T-cell (primary cell): ENCODE results near the gene CST8. TPM values are rescaled to one million over a fixed set of nuclear protein-coding genes. Genes with fewer than 3 reads are reported as not detected.

Source experiments
- ATAC-seq, 4 experiments: fragments of 200-7000 bp in 3 of 4; fragments of 150-1000 bp in 1 of 4; cut with Tn5 transposase; replicated peaks in 1 of 4; 1 replicate in 3 of 4; 2 replicates in 1 of 4; pipeline ENCODE4 v1.10.0; 2021; ENCODE audit warnings: moderate library complexity in 3 of 4, mild to moderate bottlenecking in 2 of 4, moderate number of reproducible peaks in 1 of 4
- CTCF ChIA-PET, 2 donors: fragments of 300-600 bp; sonication (Branson Sonifier 250); formaldehyde crosslinking; loops; one replicate each; lab custom pipeline; 2022; ENCODE audit warnings: antibody characterized with exemption in 2 of 2; lab: Charles Lee
- POLR2A ChIA-PET, 2 donors: fragments of 300-600 bp; sonication (Branson Sonifier 250); formaldehyde crosslinking; loops; one replicate each; lab custom pipeline; 2022; ENCODE audit warnings: antibody characterized with exemption in 2 of 2; lab: Charles Lee
- DNase-seq, 35 experiments: peaks; one replicate each; pipeline versions ENCODE4 v3.0.0 to v3.0.0-alpha.2; 2013 to 2023
- H3K27ac ChIP-seq: one replicate; pipeline ENCODE4 v1.5.1; 2013; ENCODE audit warnings: low read length
- H3K27me3 ChIP-seq, 2 experiments: replicated peaks in 1 of 2; 1 replicate in 1 of 2; 2 replicates in 1 of 2; pipeline versions ENCODE4 v1.6.1 to v1.7.0; 2013; ENCODE audit warnings: low read length in 1 of 2, mixed read lengths in 1 of 2; ENCODE audit not compliant: control insufficient read depth in 2 of 2, insufficient read depth in 2 of 2; ENCODE audit errors: extremely low read depth in 1 of 2
- H3K36me3 ChIP-seq, 2 donors: 1 replicate in 1 of 2; 2 replicates in 1 of 2; pipeline versions ENCODE4 v1.6.1 to v1.7.0; 2013; ENCODE audit warnings: low read length in 1 of 2; ENCODE audit not compliant: control insufficient read depth in 2 of 2, insufficient read depth in 1 of 2; ENCODE audit errors: extremely low read depth in 1 of 2
- H3K4me1 ChIP-seq, 2 experiments: 1 replicate in 1 of 2; 2 replicates in 1 of 2; pipeline versions ENCODE4 v1.6.1 to v1.7.0; 2013; ENCODE audit warnings: low read length in 2 of 2, mixed read lengths in 1 of 2; ENCODE audit not compliant: insufficient read depth in 2 of 2, control insufficient read depth in 1 of 2; ENCODE audit errors: extremely low read depth in 1 of 2
- H3K4me3 ChIP-seq, 2 donors: 1 replicate in 1 of 2; 2 replicates in 1 of 2; pipeline versions ENCODE4 v1.5.1 to v1.7.0; 2013; ENCODE audit warnings: mild to moderate bottlenecking in 2 of 2, low read length in 1 of 2, moderate library complexity in 1 of 2; ENCODE audit not compliant: control insufficient read depth in 1 of 2; ENCODE audit errors: extremely low read depth in 1 of 2
- H3K9me3 ChIP-seq: 2 replicates; pipeline ENCODE4 v1.7.0; 2013
- H3K27ac Mint-ChIP-seq, 2 donors: one replicate each; pipeline ENCODE4 v1.8.0; 2020 to 2021; ENCODE audit warnings: mild to moderate bottlenecking in 2 of 2, mixed read lengths in 2 of 2
- H3K27me3 Mint-ChIP-seq, 2 donors: one replicate each; pipeline ENCODE4 v1.8.0; 2021 to 2022; ENCODE audit warnings: mixed read lengths in 2 of 2
- H3K36me3 Mint-ChIP-seq: one replicate; pipeline ENCODE4 v1.8.0; 2021; ENCODE audit warnings: mixed read lengths
- H3K4me1 Mint-ChIP-seq, 3 donors: one replicate each; pipeline ENCODE4 v1.8.0; 2020 to 2022; ENCODE audit warnings: mixed read lengths in 3 of 3, mild to moderate bottlenecking in 1 of 3
- H3K4me3 Mint-ChIP-seq, 3 donors: one replicate each; pipeline ENCODE4 v1.8.0; 2020 to 2022; ENCODE audit warnings: mild to moderate bottlenecking in 3 of 3, mixed read lengths in 3 of 3, moderate library complexity in 3 of 3
- H3K9me3 Mint-ChIP-seq, 3 donors: one replicate each; pipeline ENCODE4 v1.8.0; 2020 to 2022; ENCODE audit warnings: mixed read lengths in 3 of 3
- WGBS: methylation state at CpG from one replicate; pipeline ENCODE4 v1.1.5; 2013; ENCODE audit warnings: missing lambda C conversion rate; ENCODE audit not compliant: insufficient coverage; 5-methylcytosine and 5-hydroxymethylcytosine counted together
- total RNA-seq, 35 experiments: library from RNA in 6 of 35; stranded (reverse) in 6 of 35; fragments of 120-200 nt in 1 of 35; gene quantifications; one replicate each; pipeline versions ENCODE4 v1.2.1 to v1.2.4 and lab custom pipeline; 2013 to 2026

The CST8 gene
- total RNA-seq, 5 donors from 2014 or later (not counting 1 experiment from before 2014, with no cell fraction given): not detected

DNA sequence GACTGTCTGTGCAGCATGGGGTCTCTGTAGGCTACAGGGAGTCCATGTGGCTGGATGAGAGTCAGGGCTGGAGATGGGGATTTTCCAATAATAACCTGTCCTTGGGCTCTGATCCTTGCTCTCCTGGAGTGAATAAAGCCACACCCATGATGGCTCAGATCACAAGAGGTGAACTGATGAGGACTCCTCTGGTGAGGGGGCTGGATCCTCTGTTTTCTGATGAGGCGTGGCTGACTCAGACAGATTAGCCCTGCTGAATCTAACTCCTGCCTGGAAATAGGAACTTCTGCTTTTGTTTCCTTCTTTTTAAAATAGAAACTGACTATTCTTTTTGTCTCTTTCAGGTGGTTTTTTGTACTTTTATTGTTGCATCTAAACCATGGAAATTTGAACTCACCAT is 50.4 kb downstream of the CST8 start:
- POLR2A ChIA-PET: no interaction called here
- Mint-ChIP-seq H3K27me3 (peaks cover 16 to 19% of the 10 kb centered on the region in 2 donors), H3K27ac (no peak overlapping the region), H3K4me1 (no peaks in the 10 kb centered on the region), H3K36me3 (no peaks in the 10 kb centered on the region), H3K9me3 (no peaks in the 10 kb centered on the region), H3K4me3 (no peak overlapping the region)
- no peak for ATAC-seq
- no CpG with 5 or more reads among the region's 1 CpG for WGBS
- Histone ChIP-seq H3K27ac (no peak overlapping the region), H3K36me3 (no peaks in the 10 kb centered on the region), H3K27me3 (peaks cover 0 to 28% of the 10 kb centered on the region in 2 experiments), H3K9me3 (no peaks in the 10 kb centered on the region), H3K4me3 (no peak overlapping the region), H3K4me1 (no peaks in the 10 kb centered on the region)
- no peak for DNase-seq
- CTCF ChIA-PET: no interaction called here

DNA sequence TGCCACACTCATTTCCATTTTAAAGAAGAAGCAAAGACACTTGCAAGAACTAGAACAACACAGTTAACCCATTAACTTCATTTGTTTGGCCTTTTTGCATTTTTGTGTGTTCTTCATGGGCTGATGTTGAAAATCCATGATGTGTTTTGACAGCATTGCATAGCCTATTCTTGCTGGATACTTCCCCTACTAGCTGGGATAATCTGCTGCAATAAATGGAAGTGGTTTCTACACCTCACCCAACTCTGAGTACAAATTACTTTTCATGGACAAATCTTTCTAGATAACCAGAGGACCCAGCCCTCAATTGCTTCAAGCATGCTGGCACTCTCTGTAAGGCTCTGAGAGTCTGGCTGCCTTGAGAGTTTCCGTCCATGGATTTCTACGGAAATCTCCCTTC is 50.9 kb downstream of the CST8 start:
- no peaks in the 10 kb centered on the region for H3K9me3 ChIP-seq
- Mint-ChIP-seq H3K27me3 (peaks cover 16 to 19% of the 10 kb centered on the region in 2 donors), H3K4me3 (no peak overlapping the region), H3K9me3 (no peaks in the 10 kb centered on the region), H3K36me3 (no peaks in the 10 kb centered on the region), H3K4me1 (no peaks in the 10 kb centered on the region), H3K27ac (no peak overlapping the region)
- H3K27ac ChIP-seq: no peak overlapping the region
- H3K4me1 ChIP-seq: no peaks in the 10 kb centered on the region
- POLR2A ChIA-PET: no interaction called here
- no peak for DNase-seq
- H3K36me3 ChIP-seq: no peaks in the 10 kb centered on the region
- H3K4me3 ChIP-seq: no peak overlapping the region
- CTCF ChIA-PET: no interaction called here
- ATAC-seq: no peak
- peaks cover 0 to 25% of the 10 kb centered on the region in 2 experiments for H3K27me3 ChIP-seq
- no CpG with 5 or more reads among the region's 2 CpGs for WGBS

DNA sequence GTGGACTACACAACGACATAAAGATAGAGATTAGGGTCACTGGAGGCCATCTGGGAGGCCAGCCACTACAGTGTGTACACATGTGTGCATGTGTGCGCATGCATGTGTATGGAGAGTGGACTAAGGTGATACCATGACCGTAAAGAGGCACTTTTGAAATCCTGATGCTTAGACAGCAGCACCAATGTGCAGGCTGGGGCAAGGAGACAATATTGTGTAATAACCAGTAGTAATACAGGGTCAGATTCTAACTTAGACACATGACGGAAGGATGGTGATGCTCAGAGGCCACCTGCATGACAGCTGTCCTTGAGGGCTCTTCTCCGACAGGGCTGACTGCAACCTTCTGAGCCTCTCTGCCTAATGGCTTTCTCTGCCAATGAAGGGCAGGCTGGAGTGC is 51.9 kb downstream of the CST8 start:
- Histone ChIP-seq H3K9me3 (no peaks in the 10 kb centered on the region), H3K4me3 (no peak overlapping the region), H3K27me3 (peaks cover 0 to 25% of the 10 kb centered on the region in 2 experiments), H3K36me3 (no peaks in the 10 kb centered on the region), H3K27ac (no peak overlapping the region), H3K4me1 (no peaks in the 10 kb centered on the region)
- no peak overlapping the region for H3K4me3 Mint-ChIP-seq
- H3K36me3 Mint-ChIP-seq: no peaks in the 10 kb centered on the region
- ChIA-PET POLR2A (no interaction called here), CTCF (no interaction called here)
- ATAC-seq: no peak
- peaks cover 14 to 19% of the 10 kb centered on the region in 2 donors for H3K27me3 Mint-ChIP-seq
- no peaks in the 10 kb centered on the region for H3K4me1 Mint-ChIP-seq
- no peak overlapping the region for H3K27ac Mint-ChIP-seq
- WGBS: 64% methylated on average over 3 of the region's 5 CpGs
- H3K9me3 Mint-ChIP-seq: no peaks in the 10 kb centered on the region
- no peak for DNase-seq

DNA sequence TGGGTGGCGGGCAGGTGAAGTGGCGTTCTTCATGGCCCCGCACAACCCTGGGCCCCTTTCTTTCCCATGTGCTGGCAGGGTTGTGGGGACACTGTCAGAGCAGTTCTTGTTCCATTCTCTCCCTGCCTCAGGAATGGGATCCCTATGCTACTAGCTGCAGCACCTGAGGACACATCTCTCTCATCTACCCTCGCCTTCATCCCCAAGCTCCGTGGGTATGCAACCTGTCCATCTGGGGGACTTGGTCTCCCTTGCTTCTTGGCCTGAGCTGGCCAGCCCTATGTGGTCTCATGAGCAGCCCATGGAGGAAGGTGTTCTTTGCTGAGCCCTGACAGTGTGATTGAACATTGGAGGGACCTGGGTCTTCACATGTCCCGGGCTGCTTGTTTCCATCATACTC is 53.2 kb downstream of the CST8 start:
- Histone ChIP-seq H3K27me3 (peaks cover 0 to 28% of the 10 kb centered on the region in 2 experiments), H3K36me3 (no peaks in the 10 kb centered on the region), H3K4me3 (no peak overlapping the region), H3K27ac (no peak overlapping the region), H3K9me3 (no peaks in the 10 kb centered on the region), H3K4me1 (no peaks in the 10 kb centered on the region)
- Mint-ChIP-seq H3K36me3 (no peaks in the 10 kb centered on the region), H3K27me3 (peaks cover 12 to 17% of the 10 kb centered on the region in 2 donors), H3K4me3 (no peak overlapping the region), H3K4me1 (no peaks in the 10 kb centered on the region), H3K9me3 (no peaks in the 10 kb centered on the region), H3K27ac (no peak overlapping the region)
- ChIA-PET POLR2A (no interaction called here), CTCF (no interaction called here)
- WGBS: 97% methylated on average over 4 of the region's 6 CpGs
- DNase-seq (no peak), ATAC-seq (no peak)

Other genes with a start within 250 kb of the CST8 start
- 10 to 100 TPM; 22.1 to 60.0 (median 24.4) TPM for gene NXT1, start 140.3 kb upstream of the CST8 start, total RNA-seq
- 10 to 100 TPM; 10.2 to 35.1 (median 13.1) TPM for gene GZF1, start 128.9 kb upstream of the CST8 start, total RNA-seq
- gene NAPB, start 69.6 kb upstream of the CST8 start, total RNA-seq: 10 to 100 TPM; 10.4 to 14.6 (median 12.2) TPM
- not detected for gene CSTL1, start 51.4 kb upstream of the CST8 start, total RNA-seq
- gene CST11, start 38.2 kb upstream of the CST8 start, total RNA-seq: not detected
- gene CST9L, start 77.4 kb downstream of the CST8 start, total RNA-seq: not detected
- gene CST9, start 114.8 kb downstream of the CST8 start, total RNA-seq: not detected
- gene CST3, start 146.8 kb downstream of the CST8 start, total RNA-seq: 1 to 10 TPM; 5.1 to 9.0 (median 5.3) TPM
- not detected for gene CST4, start 197.9 kb downstream of the CST8 start, total RNA-seq